Endodermal cell (in vitro differentiated cells): Measurements from ENCODE around the gene RPL13. TPM values are rescaled to one million over a fixed set of nuclear protein-coding genes. Genes with fewer than 3 reads are reported as not detected.

Source experiments
- DNase-seq: peaks from one replicate; pipeline ENCODE4 v3.0.0-alpha.2; 2017
- H3K27ac ChIP-seq: 2 replicates; pipeline ENCODE4 v1.5.1; 2013; ENCODE audit warnings: mild to moderate bottlenecking, low read depth, low read length, moderate library complexity
- H3K27me3 ChIP-seq: 2 replicates; pipeline ENCODE4 v1.6.1; 2013; ENCODE audit warnings: mild to moderate bottlenecking, low read length, moderate library complexity; ENCODE audit not compliant: insufficient read depth, control insufficient read depth, poor library complexity, severe bottlenecking
- H3K36me3 ChIP-seq: 2 replicates; pipeline ENCODE4 v1.7.0; 2013; ENCODE audit warnings: mild to moderate bottlenecking, low read length, moderate library complexity; ENCODE audit not compliant: control insufficient read depth, insufficient read depth
- H3K4me1 ChIP-seq: one replicate; pipeline ENCODE4 v1.7.0; 2013; ENCODE audit warnings: low read length; ENCODE audit not compliant: control insufficient read depth, insufficient read depth
- H3K4me3 ChIP-seq: 2 replicates; pipeline ENCODE4 v1.5.1; 2013; ENCODE audit warnings: mild to moderate bottlenecking, low read length, moderate library complexity
- H3K9ac ChIP-seq: 2 replicates; pipeline ENCODE4 v1.6.1; 2013; ENCODE audit warnings: mild to moderate bottlenecking, low read length, moderate library complexity; ENCODE audit not compliant: poor library complexity, severe bottlenecking; ENCODE audit errors: extremely low read depth
- H3K9me3 ChIP-seq: 2 replicates; pipeline ENCODE4 v1.6.1; 2013; ENCODE audit warnings: mild to moderate bottlenecking, low read length, moderate library complexity; ENCODE audit not compliant: control insufficient read depth
- H3K27ac Mint-ChIP-seq: 2 replicates; pipeline ENCODE4 v1.8.0; 2020; ENCODE audit warnings: mixed read lengths
- H3K27me3 Mint-ChIP-seq: 2 replicates; pipeline ENCODE4 v1.8.0; 2021; ENCODE audit warnings: mild to moderate bottlenecking, mixed read lengths; ENCODE audit not compliant: insufficient read depth
- H3K36me3 Mint-ChIP-seq: 2 replicates; pipeline ENCODE4 v1.8.0; 2020; ENCODE audit warnings: low read depth, mixed read lengths
- H3K4me1 Mint-ChIP-seq: 2 replicates; pipeline ENCODE4 v1.8.0; 2020; ENCODE audit warnings: mixed read lengths
- H3K4me3 Mint-ChIP-seq: 2 replicates; pipeline ENCODE4 v1.8.0; 2020; ENCODE audit warnings: mild to moderate bottlenecking, moderate library complexity, mixed read lengths
- H3K9me3 Mint-ChIP-seq: 2 replicates; pipeline ENCODE4 v1.8.0; 2020; ENCODE audit warnings: mild to moderate bottlenecking, mixed read lengths
- CTCF ChIP-seq: fragments of 200-600 bp; sonication (generic); conservative IDR thresholded peaks from 2 replicates; pipeline ENCODE4 v1.5.0; 2021; ENCODE audit warnings: antibody characterized with exemption, mild to moderate bottlenecking
- WGBS, 2 experiments: methylation state at CpG; one replicate each; pipeline versions ENCODE4 v1.1.5 to v1.1.7; 2013; ENCODE audit warnings: missing lambda C conversion rate in 2 of 2, mixed read lengths in 1 of 2; ENCODE audit not compliant: insufficient coverage in 1 of 2, insufficient read length in 1 of 2; 5-methylcytosine and 5-hydroxymethylcytosine counted together
- total RNA-seq, 2 donors: library from RNA; stranded (reverse); fragmentation: NEBNext Ultra II Directional in 1 of 2; extraction: Animal tissue kit (Norgen Biotek cat#: 25700) in 1 of 2; gene quantifications; 2 replicates in 1 of 2; 3 replicates in 1 of 2; pipeline ENCODE4 v1.2.1, GENCODE V29; 2021

The RPL13 gene
- total RNA-seq, 2 donors from 2014 or later = 1,911 to 2,019 TPM

- Mint-ChIP-seq H3K36me3 (peaks cover 69% of the 10 kb centered on the region), H3K9me3 (no peaks in the 10 kb centered on the region), H3K27me3 (no peaks in the 10 kb centered on the region), H3K4me3 (no peak overlapping the region), H3K4me1 (peaks cover 2% of the 10 kb centered on the region), H3K27ac (no peak overlapping the region)
- no peak for TF ChIP-seq CTCF
- Histone ChIP-seq H3K9me3 (no peaks in the 10 kb centered on the region), H3K9ac (no peak overlapping the region), H3K27me3 (no peaks in the 10 kb centered on the region), H3K4me3 (no peak overlapping the region), H3K4me1 (no peaks in the 10 kb centered on the region), H3K36me3 (peaks cover 61% of the 10 kb centered on the region), H3K27ac (no peak overlapping the region)
- no peak for DNase-seq
- whole genome bisulfite sequencing, 2 experiments = 88 to 95% methylated on average over 14 to 26 of the region's 26 CpGs
Observed at GRCh38 chr16:89545831-89546574, 14.5 kb upstream of the RPL13 start.

- Mint-ChIP-seq H3K27ac (no peak overlapping the region), H3K9me3 (no peaks in the 10 kb centered on the region), H3K27me3 (no peaks in the 10 kb centered on the region), H3K4me3 (no peak overlapping the region), H3K36me3 (peaks cover 73% of the 10 kb centered on the region), H3K4me1 (peaks cover 2% of the 10 kb centered on the region)
- DNase-seq = no peak
- 90 to 96% methylated on average over 12 to 19 of the region's 19 CpGs for WGBS, 2 experiments
- H3K27me3 ChIP-seq = no peaks in the 10 kb centered on the region
- no peak overlapping the region for H3K27ac ChIP-seq
- no peak overlapping the region for H3K4me3 ChIP-seq
- peaks cover 61% of the 10 kb centered on the region for H3K36me3 ChIP-seq
- no peaks in the 10 kb centered on the region for H3K9me3 ChIP-seq
- no peak for TF ChIP-seq CTCF
- no peak overlapping the region for H3K9ac ChIP-seq
- no peaks in the 10 kb centered on the region for H3K4me1 ChIP-seq
Observed at GRCh38 chr16:89546781-89547180, 13.7 kb upstream of the RPL13 start.

- WGBS, 2 experiments = 95 to 97% methylated on average over 16 to 17 of the region's 17 CpGs
- Mint-ChIP-seq H3K27ac (no peak overlapping the region), H3K4me1 (peaks cover 2% of the 10 kb centered on the region), H3K27me3 (no peaks in the 10 kb centered on the region), H3K9me3 (no peaks in the 10 kb centered on the region), H3K36me3 (peaks cover 74% of the 10 kb centered on the region), H3K4me3 (no peak overlapping the region)
- no peak for TF ChIP-seq CTCF
- no peak overlapping the region for H3K27ac ChIP-seq
- no peaks in the 10 kb centered on the region for H3K4me1 ChIP-seq
- no peaks in the 10 kb centered on the region for H3K27me3 ChIP-seq
- H3K9ac ChIP-seq = no peak overlapping the region
- DNase-seq = no peak
- no peak overlapping the region for H3K4me3 ChIP-seq
- H3K36me3 ChIP-seq = peaks cover 61% of the 10 kb centered on the region
- H3K9me3 ChIP-seq = no peaks in the 10 kb centered on the region
Observed at GRCh38 chr16:89547291-89547690, 13.2 kb upstream of the RPL13 start.
